Measurements from ENCODE around the gene DAD1. TPM values are rescaled to one million over a fixed set of nuclear protein-coding genes. Genes with fewer than 3 reads are reported as not detected.

Gene DAD1
- total RNA-seq, 1 donor from 2014 or later, result 185 TPM

- Mint-ChIP-seq H3K4me3 (no peak overlapping the region), H3K27me3 (ENCODE audit: insufficient read depth, low read depth) (peaks cover 4% of the 10 kb centered on the region), H3K4me1 (peaks cover 16% of the 10 kb centered on the region), H3K36me3 (peaks cover 19% of the 10 kb centered on the region), H3K9me3 (no peaks in the 10 kb centered on the region), H3K27ac (no peak overlapping the region)
- no peak for DNase-seq (ENCODE audit: low spot score)
- H2AFZ ChIP-seq (replicated peaks), result no peak overlapping the region
- H3K4me3 ChIP-seq, result no peak overlapping the region
- no peak overlapping the region for H3K4me2 ChIP-seq
- no peak overlapping the region for H3K27ac ChIP-seq
- H3K36me3 ChIP-seq, result peaks cover 4% of the 10 kb centered on the region
- peaks cover 5% of the 10 kb centered on the region for H4K20me1 ChIP-seq (ENCODE audit: low read depth)
- TF ChIP-seq EZH2phosphoT487 (IDR thresholded peaks at IDR 0.05) (no peak), EZH2 (IDR thresholded peaks at IDR 0.05) (no peak), CTCF (IDR thresholded peaks at IDR 0.05) (no peak)
- peaks cover 17% of the 10 kb centered on the region for H3K79me2 ChIP-seq (ENCODE audit: low read depth)
- H3F3A ChIP-seq (ENCODE audit: low read depth), result peaks cover 10% of the 10 kb centered on the region
- H3K9ac ChIP-seq, result no peak overlapping the region
- no peaks in the 10 kb centered on the region for H3K27me3 ChIP-seq
- H3K4me1 ChIP-seq, result peaks cover 9% of the 10 kb centered on the region
- H3K9me3 ChIP-seq (ENCODE audit: low read depth), result no peaks in the 10 kb centered on the region
These were observed 13.8 kb upstream of the DAD1 start for GRCh38 chr14:22602862-22603261.

- Histone ChIP-seq H3K4me1 (peaks cover 14% of the 10 kb centered on the region), H3F3A (ENCODE audit: low read depth) (peaks cover 18% of the 10 kb centered on the region), H3K9ac (no peak overlapping the region), H3K27ac (no peak overlapping the region), H3K79me2 (ENCODE audit: low read depth) (peaks cover 17% of the 10 kb centered on the region), H3K27me3 (no peaks in the 10 kb centered on the region), H2AFZ (replicated peaks) (no peak overlapping the region), H3K4me3 (no peak overlapping the region), H4K20me1 (ENCODE audit: low read depth) (peaks cover 5% of the 10 kb centered on the region), H3K9me3 (ENCODE audit: low read depth) (no peaks in the 10 kb centered on the region), H3K36me3 (peaks cover 3% of the 10 kb centered on the region), H3K4me2 (no peak overlapping the region)
- peaks cover 16% of the 10 kb centered on the region for H3K4me1 Mint-ChIP-seq
- H3K36me3 Mint-ChIP-seq, result peaks cover 19% of the 10 kb centered on the region
- no peak for DNase-seq (ENCODE audit: low spot score)
- no peak overlapping the region for H3K4me3 Mint-ChIP-seq
- no peak overlapping the region for H3K27ac Mint-ChIP-seq
- no peaks in the 10 kb centered on the region for H3K9me3 Mint-ChIP-seq
- TF ChIP-seq EZH2phosphoT487 (IDR thresholded peaks at IDR 0.05), result no peak
- TF ChIP-seq EZH2 (IDR thresholded peaks at IDR 0.05), result no peak
- no peak for TF ChIP-seq CTCF (IDR thresholded peaks at IDR 0.05)
- peaks cover 4% of the 10 kb centered on the region for H3K27me3 Mint-ChIP-seq (ENCODE audit: insufficient read depth, low read depth)
These were observed 13.0 kb upstream of the DAD1 start for GRCh38 chr14:22601996-22602395.

- peaks cover 19% of the 10 kb centered on the region for H3K36me3 Mint-ChIP-seq
- Histone ChIP-seq H3K9me3 (ENCODE audit: low read depth) (no peaks in the 10 kb centered on the region), H3K4me1 (peaks cover 14% of the 10 kb centered on the region), H3K27ac (no peak overlapping the region), H3K4me2 (no peak overlapping the region), H3K79me2 (ENCODE audit: low read depth) (peaks cover 17% of the 10 kb centered on the region), H2AFZ (replicated peaks) (no peak overlapping the region), H3K4me3 (no peak overlapping the region), H4K20me1 (ENCODE audit: low read depth) (peaks cover 5% of the 10 kb centered on the region), H3K27me3 (no peaks in the 10 kb centered on the region), H3K36me3 (no peaks in the 10 kb centered on the region), H3F3A (ENCODE audit: low read depth) (peaks cover 18% of the 10 kb centered on the region), H3K9ac (no peak overlapping the region)
- H3K4me1 Mint-ChIP-seq, result peaks cover 16% of the 10 kb centered on the region
- H3K27me3 Mint-ChIP-seq (ENCODE audit: insufficient read depth, low read depth), result peaks cover 4% of the 10 kb centered on the region
- no peak overlapping the region for H3K27ac Mint-ChIP-seq
- TF ChIP-seq EZH2phosphoT487 (IDR thresholded peaks at IDR 0.05), result no peak
- no peak for TF ChIP-seq CTCF (IDR thresholded peaks at IDR 0.05)
- TF ChIP-seq EZH2 (IDR thresholded peaks at IDR 0.05), result no peak
- no peaks in the 10 kb centered on the region for H3K9me3 Mint-ChIP-seq
- H3K4me3 Mint-ChIP-seq, result no peak overlapping the region
- no peak for DNase-seq (ENCODE audit: low spot score)
These were observed 12.4 kb upstream of the DAD1 start for GRCh38 chr14:22601456-22601855.

Measured in neural progenitor cell (in vitro differentiated cells).